Left lung (tissue), 10 donors: ENCODE results near the gene KSR2. TPM values are rescaled to one million over a fixed set of nuclear protein-coding genes. Genes with fewer than 3 reads are reported as not detected.

Experiments
- ATAC-seq: fragments of 200-7000 bp; cut with Tn5 transposase; one replicate; pipeline ENCODE4 v1.9.1; 2020; ENCODE audit warnings: moderate library complexity
- DNase-seq, 4 donors: peaks; one replicate each; pipeline ENCODE4 v3.0.0-alpha.2; 2013 to 2020
- H3K27ac ChIP-seq, 2 donors: fragments of 200-600 bp; sonication (generic) in 1 of 2; one replicate each; pipeline versions ENCODE4 v1.5.0 to v1.8.0; 2020 to 2021
- H3K27me3 ChIP-seq, 2 donors: fragments of 200-600 bp; sonication (generic) in 1 of 2; one replicate each; pipeline versions ENCODE4 v1.5.0 to v1.8.0; 2020 to 2021
- H3K36me3 ChIP-seq, 2 donors: fragments of 200-600 bp; sonication (generic) in 1 of 2; one replicate each; pipeline versions ENCODE4 v1.5.0 to v1.8.0; 2020 to 2021
- H3K4me1 ChIP-seq, 2 donors: fragments of 200-600 bp; one replicate each; pipeline ENCODE4 v1.8.0; 2021
- H3K4me3 ChIP-seq, 2 donors: fragments of 200-600 bp; sonication (generic) in 1 of 2; one replicate each; pipeline versions ENCODE4 v1.5.0 to v1.8.0; 2020 to 2021; ENCODE audit warnings: mild to moderate bottlenecking in 1 of 2
- H3K9me3 ChIP-seq, 2 donors: fragments of 200-600 bp; sonication (generic) in 1 of 2; one replicate each; pipeline versions ENCODE4 v1.5.0 to v1.8.0; 2020 to 2021
- CTCF ChIP-seq, 2 donors: fragments of 200-600 bp; sonication (generic) in 1 of 2; IDR thresholded peaks; one replicate each; pipeline versions ENCODE4 v1.5.0 to v1.8.0; 2021; ENCODE audit warnings: antibody characterized with exemption in 2 of 2
- intact Hi-C, 2 donors: fragments of 100-400 bp; cut with DNase I; formaldehyde crosslinking; loops; one replicate each; pipeline versions ENCODE4 v1.11.2 to v1.14.2; 2022
- polyA plus RNA-seq, 6 donors: library from polyadenylated mRNA; unstranded; fragments of 120-200 nt; gene quantifications; one replicate each; pipeline ENCODE4 v1.2.1, GENCODE V29; 2013; ENCODE audit not compliant: insufficient read length in 6 of 6
- total RNA-seq, 2 donors: library from RNA; stranded (reverse); fragmentation: NEBNext Ultra II Directional; extraction: Animal tissue kit (Norgen Biotek cat#: 25700); gene quantifications; one replicate each; pipeline ENCODE4 v1.2.1, GENCODE V29; 2021
- donor health status: DM: no; HTN: yes; CAD: no.
- donor health status: DM: no; HTN: no; CAD: no.

Gene KSR2
- total and polyA plus RNA-seq, 8 donors: 0.28 to 1.4 (median 0.41) TPM

GRCh38 chr12:117674763-117675162 is 294.0 kb downstream of the KSR2 start:
- TF ChIP-seq CTCF (IDR thresholded peaks at IDR 0.05): no peak

DNA sequence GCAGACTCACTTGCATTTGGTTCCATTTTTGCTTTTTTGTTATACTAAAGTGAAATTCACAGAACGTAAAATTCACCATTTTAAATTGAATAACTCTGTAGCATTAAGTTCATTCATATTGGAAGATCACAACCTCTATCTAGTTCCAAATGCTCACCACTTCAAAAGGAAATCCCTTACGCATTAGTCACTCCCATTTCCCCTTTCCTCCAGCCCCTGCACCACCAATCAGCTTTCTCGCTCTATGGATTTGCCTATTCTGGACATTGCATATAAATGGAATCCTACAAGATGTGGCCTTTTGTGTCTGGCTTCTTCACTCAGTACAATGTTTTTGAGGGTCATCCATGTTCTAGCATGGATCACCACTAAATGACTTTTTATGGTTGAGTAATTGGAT is 294.5 kb downstream of the KSR2 start:
- intact Hi-C loops: no loop called here
- no peak for TF ChIP-seq CTCF (IDR thresholded peaks at IDR 0.05)
- Histone ChIP-seq H3K27me3 (no peaks in the 10 kb centered on the region), H3K36me3 (no peaks in the 10 kb centered on the region), H3K9me3 (no peaks in the 10 kb centered on the region), H3K4me1 (no peaks in the 10 kb centered on the region), H3K27ac (no peak overlapping the region), H3K4me3 (no peak overlapping the region)
- DNase-seq: no peak
- no peak for ATAC-seq

More at GRCh38 chr12:117674763-117675162, 294.0 kb downstream of the KSR2 start:
- intact Hi-C loops: no loop called here
- Histone ChIP-seq H3K9me3 (no peaks in the 10 kb centered on the region), H3K4me3 (no peak overlapping the region), H3K4me1 (no peaks in the 10 kb centered on the region), H3K27me3 (no peaks in the 10 kb centered on the region), H3K27ac (no peak overlapping the region), H3K36me3 (no peaks in the 10 kb centered on the region)
- ATAC-seq (no peak), DNase-seq (no peak)

GRCh38 chr12:117671734-117672133 is 297.1 kb downstream of the KSR2 start:
- Histone ChIP-seq H3K27me3 (no peaks in the 10 kb centered on the region), H3K36me3 (no peaks in the 10 kb centered on the region), H3K9me3 (no peaks in the 10 kb centered on the region), H3K4me3 (no peak overlapping the region), H3K4me1 (no peaks in the 10 kb centered on the region), H3K27ac (no peak overlapping the region)
- ATAC-seq (peak; percentile 46), DNase-seq (peak in 1 of 4 donors; percentile 10)
- intact Hi-C loops: no loop called here
- no peak for TF ChIP-seq CTCF (IDR thresholded peaks at IDR 0.05)

DNA sequence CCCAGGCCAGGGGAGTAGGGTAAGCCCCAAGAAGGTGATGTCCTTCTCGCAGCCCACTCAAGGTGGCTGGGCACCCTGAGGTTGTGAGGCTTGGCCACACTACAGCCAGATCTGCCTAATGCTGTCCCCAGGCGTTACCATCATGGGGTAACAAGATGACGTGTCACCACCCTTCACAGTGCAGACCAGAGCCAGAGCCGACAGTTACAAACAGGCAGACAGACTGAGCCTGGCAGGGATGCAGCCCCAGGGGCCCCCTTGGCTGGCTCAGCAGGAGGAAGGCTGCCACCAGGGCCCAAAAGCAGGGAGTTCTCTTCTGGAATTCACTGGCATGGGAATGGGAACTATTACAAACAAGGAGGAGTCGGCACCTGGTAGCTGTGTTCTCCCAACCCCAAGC is 304.6 kb downstream of the KSR2 start:
- Histone ChIP-seq H3K36me3 (no peaks in the 10 kb centered on the region), H3K4me3 (no peak overlapping the region), H3K9me3 (no peaks in the 10 kb centered on the region), H3K4me1 (no peaks in the 10 kb centered on the region), H3K27ac (no peak overlapping the region), H3K27me3 (no peaks in the 10 kb centered on the region)
- TF ChIP-seq CTCF (IDR thresholded peaks at IDR 0.05): no peak
- ATAC-seq (no peak), DNase-seq (no peak)
- intact Hi-C loops: no loop called here

- intact Hi-C loops: no loop called here
- Histone ChIP-seq H3K9me3 (no peaks in the 10 kb centered on the region), H3K36me3 (no peaks in the 10 kb centered on the region), H3K4me1 (no peaks in the 10 kb centered on the region), H3K4me3 (no peak overlapping the region), H3K27ac (no peak overlapping the region), H3K27me3 (no peaks in the 10 kb centered on the region)
- no peak for TF ChIP-seq CTCF (IDR thresholded peaks at IDR 0.05)
- ATAC-seq (no peak), DNase-seq (no peak)
Measured at GRCh38 chr12:117662620-117663395, 306.0 kb downstream of the KSR2 start.
